Activated naive CD4-positive, alpha-beta T cell treated with anti-CD3 and anti-CD28 coated beads, Interleukin-2, amount 50 U/mL, for 16 hours (primary cell): ENCODE results near the gene SLC2A8.

Experiments
- DNase-seq: peaks from one replicate; pipeline ENCODE4 v3.0.0-alpha.2; 2020

Gene SLC2A8

GRCh38 chr9:127444283-127444920 is 47.4 kb downstream of the SLC2A8 start:
- no peak for DNase-seq

- no peak for DNase-seq
These were observed 48.2 kb downstream of the SLC2A8 start for GRCh38 chr9:127444921-127445850.

- DNase-seq: no peak
These were observed 49.1 kb downstream of the SLC2A8 start for GRCh38 chr9:127445851-127446712.

- no peak for DNase-seq
These were observed 49.9 kb downstream of the SLC2A8 start for GRCh38 chr9:127446713-127447415.

- no peak for DNase-seq
These were observed 50.6 kb downstream of the SLC2A8 start for GRCh38 chr9:127447416-127448111.

- DNase-seq: no peak
These were observed 51.3 kb downstream of the SLC2A8 start for GRCh38 chr9:127448112-127448805.

GRCh38 chr9:127449332-127449966 is 52.5 kb downstream of the SLC2A8 start:
- no peak for DNase-seq

GRCh38 chr9:127450243-127450760 is 53.3 kb downstream of the SLC2A8 start:
- DNase-seq: no peak

- DNase-seq: peak; percentile 98
These were observed 54.0 kb downstream of the SLC2A8 start, which contains the start of the genes LRSAM1 and RPL12 for GRCh38 chr9:127450830-127451607. Gene LRSAM1 (plus strand): TSS chr9:127451510. CDS start chr9:127454528, 3,018 bp downstream. Gene RPL12 (minus strand): TSS chr9:127451406. CDS start chr9:127451317, 89 bp downstream.

- no peak for DNase-seq
These were observed 54.6 kb downstream of the SLC2A8 start for GRCh38 chr9:127451608-127451857.

- DNase-seq: peak; percentile 59
These were observed 55.1 kb downstream of the SLC2A8 start for GRCh38 chr9:127451858-127452656.

GRCh38 chr9:127452691-127453090 is 55.7 kb downstream of the SLC2A8 start:
- DNase-seq: no peak

- DNase-seq: peak; percentile 41
These were observed 58.5 kb downstream of the SLC2A8 start for GRCh38 chr9:127455324-127455992.

GRCh38 chr9:127457191-127457878 is 60.4 kb downstream of the SLC2A8 start:
- no peak for DNase-seq
